ENCODE measurements around the gene TCP11L2. TPM values are rescaled to one million over a fixed set of nuclear protein-coding genes. Genes with fewer than 3 reads are reported as not detected.
A peak's percentile ranks its signal among the peaks of the same experiment; 100 is the strongest.

Gene TCP11L2
- total and polyA plus RNA-seq, 2 of the 13 experiments (the other 11 are each of a cell fraction or from before 2014, with no cell fraction given): 4.6 to 24.1 TPM

GRCh38 chr12:106302401-106303201 is at the start of gene TCP11L2 (continued):
- TF ChIP-seq NR1H2 (CRISPR knock-in tag; IDR thresholded peaks at IDR 0.05; ENCODE audit: borderline replicate concordance, low read depth) (no peak), ZNF570 (CRISPR knock-in tag; IDR thresholded peaks at IDR 0.05; ENCODE audit: borderline replicate concordance) (no peak), ELF1 (CRISPR knock-in tag; IDR thresholded peaks at IDR 0.05) (peak; percentile 82), ZNF83 (CRISPR knock-in tag; IDR thresholded peaks at IDR 0.05; ENCODE audit: borderline replicate concordance) (0 out of 2 replicates have a peak, but pooled peaks have one; percentile 56), ZNF770 (CRISPR knock-in tag; IDR thresholded peaks at IDR 0.05) (peak; percentile 22; the same call in 1 of the 2 replicates), CHCHD3 (CRISPR knock-in tag; IDR thresholded peaks at IDR 0.05) (peak; percentile 87; the same call in 1 of the 2 replicates), ZNF574 (CRISPR knock-in tag; IDR thresholded peaks at IDR 0.05) (no peak; the same call in 1 of the 2 replicates), PAX8 (CRISPR knock-in tag; IDR thresholded peaks at IDR 0.05; ENCODE audit: borderline replicate concordance) (no peak), EP300 (IDR thresholded peaks at IDR 0.05; ENCODE audit: low read depth in 2 of 2, low read length in 2 of 2) (no peak), EP300 (CRISPR knock-in tag; IDR thresholded peaks at IDR 0.05; ENCODE audit: borderline replicate concordance) (no peak), MEF2D (CRISPR knock-in tag; IDR thresholded peaks at IDR 0.05) (0 out of 2 replicates have a peak, but pooled peaks have one; percentile 18), ZBTB4 (CRISPR knock-in tag; IDR thresholded peaks at IDR 0.05; ENCODE audit: borderline replicate concordance) (no peak), ZNF546 (CRISPR knock-in tag; conservative IDR thresholded peaks at IDR 0.05) (peak; percentile 69; the same call in 1 of the 2 replicates), ZBTB7A (CRISPR knock-in tag; IDR thresholded peaks at IDR 0.05) (no peak), ZNF577 (CRISPR knock-in tag; IDR thresholded peaks at IDR 0.05; ENCODE audit: borderline replicate concordance, low read depth) (no peak), MZF1 (CRISPR knock-in tag; IDR thresholded peaks at IDR 0.05; ENCODE audit: borderline replicate concordance) (no peak), MXD1 (CRISPR knock-in tag; IDR thresholded peaks at IDR 0.05) (no peak), TFDP1 (CRISPR knock-in tag; IDR thresholded peaks at IDR 0.05; ENCODE audit: borderline replicate concordance) (no peak)
